GM12873 (cell line): ENCODE results near the gene ALKBH3.

ENCODE experiments used
- TF ChIP-seq, protein P1 (sequence below): IDR thresholded peaks from 2 replicates; pipeline ENCODE4 v1.5.1; 2012; ENCODE audit warnings: low read depth, mild to moderate bottlenecking, moderate library complexity, low read length, control low read depth; ENCODE audit not compliant: insufficient read depth; ENCODE audit errors: missing control alignments

The ALKBH3 gene

GRCh38 chr11:43904742-43905535 is 24.3 kb downstream of the ALKBH3 start:
- TF ChIP-seq, protein P1, sequence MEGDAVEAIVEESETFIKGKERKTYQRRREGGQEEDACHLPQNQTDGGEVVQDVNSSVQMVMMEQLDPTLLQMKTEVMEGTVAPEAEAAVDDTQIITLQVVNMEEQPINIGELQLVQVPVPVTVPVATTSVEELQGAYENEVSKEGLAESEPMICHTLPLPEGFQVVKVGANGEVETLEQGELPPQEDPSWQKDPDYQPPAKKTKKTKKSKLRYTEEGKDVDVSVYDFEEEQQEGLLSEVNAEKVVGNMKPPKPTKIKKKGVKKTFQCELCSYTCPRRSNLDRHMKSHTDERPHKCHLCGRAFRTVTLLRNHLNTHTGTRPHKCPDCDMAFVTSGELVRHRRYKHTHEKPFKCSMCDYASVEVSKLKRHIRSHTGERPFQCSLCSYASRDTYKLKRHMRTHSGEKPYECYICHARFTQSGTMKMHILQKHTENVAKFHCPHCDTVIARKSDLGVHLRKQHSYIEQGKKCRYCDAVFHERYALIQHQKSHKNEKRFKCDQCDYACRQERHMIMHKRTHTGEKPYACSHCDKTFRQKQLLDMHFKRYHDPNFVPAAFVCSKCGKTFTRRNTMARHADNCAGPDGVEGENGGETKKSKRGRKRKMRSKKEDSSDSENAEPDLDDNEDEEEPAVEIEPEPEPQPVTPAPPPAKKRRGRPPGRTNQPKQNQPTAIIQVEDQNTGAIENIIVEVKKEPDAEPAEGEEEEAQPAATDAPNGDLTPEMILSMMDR: no peak

DNA sequence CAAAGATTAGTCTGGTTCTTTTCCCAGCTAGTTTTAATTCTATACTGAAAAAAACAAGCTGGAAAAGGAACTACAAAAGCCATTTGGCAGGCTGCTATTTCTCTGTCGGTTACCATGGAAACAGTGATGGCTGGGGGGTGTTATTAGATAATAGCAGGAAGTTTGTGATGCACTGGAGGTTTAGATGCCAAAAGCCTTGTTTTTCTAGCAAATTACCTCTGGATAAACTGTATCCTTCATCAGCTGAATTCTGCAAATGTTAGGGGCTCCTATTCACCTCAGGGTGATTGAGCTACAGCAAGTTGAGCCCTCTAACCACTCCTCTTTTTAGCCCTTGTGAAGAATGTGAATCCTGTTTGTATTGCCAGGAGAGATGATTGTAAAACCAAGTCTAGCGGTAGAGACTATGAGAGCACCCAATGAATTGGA is 25.2 kb downstream of the ALKBH3 start:
- TF ChIP-seq, protein P1: no peak

- TF ChIP-seq, protein P1: no peak
These were observed 26.7 kb downstream of the ALKBH3 start for GRCh38 chr11:43907028-43907975.

GRCh38 chr11:43908191-43908590 is 27.6 kb downstream of the ALKBH3 start:
- TF ChIP-seq, protein P1: no peak

DNA sequence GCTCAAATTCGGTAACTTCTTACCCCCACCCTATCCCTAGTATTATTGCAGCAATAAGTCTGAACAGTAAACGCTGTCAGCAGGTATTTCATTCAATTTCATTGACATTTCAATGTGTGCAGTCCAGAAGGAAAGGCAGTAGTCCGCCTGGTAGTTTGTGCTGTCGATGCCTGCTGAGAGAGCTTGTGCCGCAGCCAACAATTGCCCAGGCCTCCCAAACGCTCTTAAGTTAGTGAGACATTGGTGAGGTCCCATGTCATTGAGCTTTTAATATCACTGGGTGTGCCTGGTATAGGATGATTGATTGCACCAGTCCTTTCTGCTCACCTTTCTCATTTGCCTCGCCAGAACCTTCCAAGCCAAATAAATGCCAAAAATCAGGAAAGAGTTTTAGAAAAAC is 28.1 kb downstream of the ALKBH3 start:
- TF ChIP-seq, protein P1: no peak

DNA sequence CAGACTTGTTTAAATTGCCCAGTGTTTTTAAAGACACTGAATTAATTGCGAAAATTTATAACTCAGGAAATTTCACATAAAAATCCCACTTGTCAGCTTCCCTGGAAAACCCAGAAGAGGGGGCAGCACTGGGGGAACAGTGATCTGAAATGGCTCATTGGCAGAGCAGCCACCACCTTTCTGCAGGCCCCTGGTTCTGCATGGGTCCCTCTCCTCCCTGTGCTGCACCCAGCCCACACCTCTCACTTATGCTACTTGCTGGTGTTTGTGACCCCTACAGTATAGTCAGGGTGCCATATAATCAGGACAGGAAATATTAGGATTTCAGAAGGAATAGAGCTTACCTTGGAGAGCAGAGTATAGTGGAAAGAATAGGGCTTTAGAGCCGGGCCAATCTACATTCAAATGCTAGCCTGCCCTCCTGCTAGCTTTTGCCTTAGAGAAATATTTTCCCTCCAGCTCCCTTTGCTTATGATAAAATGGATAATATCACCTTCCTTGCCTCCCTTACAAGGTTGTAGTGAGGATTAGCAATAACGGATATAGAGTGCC is 33.3 kb downstream of the ALKBH3 start:
- TF ChIP-seq, protein P1: no peak

DNA sequence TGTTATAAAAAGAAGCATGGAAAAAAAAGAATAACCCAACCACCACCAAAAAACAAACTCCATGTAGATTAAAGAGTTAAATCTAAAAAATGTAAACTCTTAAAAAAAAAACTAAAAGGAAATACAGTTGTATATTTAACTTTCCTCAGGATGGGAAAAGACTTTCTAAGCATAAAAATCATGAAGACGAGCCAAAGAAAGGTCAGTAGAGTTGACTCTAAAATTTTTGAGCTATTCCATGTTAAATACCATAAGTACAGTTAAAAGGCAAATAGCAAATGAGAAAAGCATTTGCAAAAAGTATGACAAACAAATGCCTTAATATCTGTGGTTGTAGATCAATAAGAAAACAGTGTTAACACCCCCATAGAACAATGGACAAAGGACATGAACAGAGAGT is 33.8 kb downstream of the ALKBH3 start:
- TF ChIP-seq, protein P1: no peak
